HL-60 (cell line): ENCODE measurements around the gene NTRK2.

ENCODE experiments used
- GABPA ChIP-seq: IDR thresholded peaks from 2 replicates; pipeline ENCODE4 v1.6.1; 2012; ENCODE audit warnings: low read depth
- POLR2AphosphoS5 ChIP-seq: IDR thresholded peaks from 2 replicates; pipeline ENCODE4 v1.6.1; 2012; ENCODE audit warnings: low read depth
- SPI1 ChIP-seq: IDR thresholded peaks from 2 replicates; pipeline ENCODE4 v1.6.1; 2012; ENCODE audit warnings: low read depth, mild to moderate bottlenecking, borderline replicate concordance
- TF ChIP-seq, protein P1 (sequence below): IDR thresholded peaks from one replicate; pipeline ENCODE4 v1.5.1; 2011; ENCODE audit warnings: low read length, control low read depth, inconsistent platforms; ENCODE audit not compliant: insufficient read depth
- TF ChIP-seq, protein P2 (sequence below): IDR thresholded peaks from 2 replicates; pipeline ENCODE4 v1.6.1; 2012; ENCODE audit warnings: low read depth; ENCODE audit not compliant: insufficient replicate concordance

- TF ChIP-seq, protein P1, sequence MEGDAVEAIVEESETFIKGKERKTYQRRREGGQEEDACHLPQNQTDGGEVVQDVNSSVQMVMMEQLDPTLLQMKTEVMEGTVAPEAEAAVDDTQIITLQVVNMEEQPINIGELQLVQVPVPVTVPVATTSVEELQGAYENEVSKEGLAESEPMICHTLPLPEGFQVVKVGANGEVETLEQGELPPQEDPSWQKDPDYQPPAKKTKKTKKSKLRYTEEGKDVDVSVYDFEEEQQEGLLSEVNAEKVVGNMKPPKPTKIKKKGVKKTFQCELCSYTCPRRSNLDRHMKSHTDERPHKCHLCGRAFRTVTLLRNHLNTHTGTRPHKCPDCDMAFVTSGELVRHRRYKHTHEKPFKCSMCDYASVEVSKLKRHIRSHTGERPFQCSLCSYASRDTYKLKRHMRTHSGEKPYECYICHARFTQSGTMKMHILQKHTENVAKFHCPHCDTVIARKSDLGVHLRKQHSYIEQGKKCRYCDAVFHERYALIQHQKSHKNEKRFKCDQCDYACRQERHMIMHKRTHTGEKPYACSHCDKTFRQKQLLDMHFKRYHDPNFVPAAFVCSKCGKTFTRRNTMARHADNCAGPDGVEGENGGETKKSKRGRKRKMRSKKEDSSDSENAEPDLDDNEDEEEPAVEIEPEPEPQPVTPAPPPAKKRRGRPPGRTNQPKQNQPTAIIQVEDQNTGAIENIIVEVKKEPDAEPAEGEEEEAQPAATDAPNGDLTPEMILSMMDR = no peak
- TF ChIP-seq GABPA (no peak), POLR2AphosphoS5 (no peak), SPI1 (no peak)
- TF ChIP-seq, protein P2, sequence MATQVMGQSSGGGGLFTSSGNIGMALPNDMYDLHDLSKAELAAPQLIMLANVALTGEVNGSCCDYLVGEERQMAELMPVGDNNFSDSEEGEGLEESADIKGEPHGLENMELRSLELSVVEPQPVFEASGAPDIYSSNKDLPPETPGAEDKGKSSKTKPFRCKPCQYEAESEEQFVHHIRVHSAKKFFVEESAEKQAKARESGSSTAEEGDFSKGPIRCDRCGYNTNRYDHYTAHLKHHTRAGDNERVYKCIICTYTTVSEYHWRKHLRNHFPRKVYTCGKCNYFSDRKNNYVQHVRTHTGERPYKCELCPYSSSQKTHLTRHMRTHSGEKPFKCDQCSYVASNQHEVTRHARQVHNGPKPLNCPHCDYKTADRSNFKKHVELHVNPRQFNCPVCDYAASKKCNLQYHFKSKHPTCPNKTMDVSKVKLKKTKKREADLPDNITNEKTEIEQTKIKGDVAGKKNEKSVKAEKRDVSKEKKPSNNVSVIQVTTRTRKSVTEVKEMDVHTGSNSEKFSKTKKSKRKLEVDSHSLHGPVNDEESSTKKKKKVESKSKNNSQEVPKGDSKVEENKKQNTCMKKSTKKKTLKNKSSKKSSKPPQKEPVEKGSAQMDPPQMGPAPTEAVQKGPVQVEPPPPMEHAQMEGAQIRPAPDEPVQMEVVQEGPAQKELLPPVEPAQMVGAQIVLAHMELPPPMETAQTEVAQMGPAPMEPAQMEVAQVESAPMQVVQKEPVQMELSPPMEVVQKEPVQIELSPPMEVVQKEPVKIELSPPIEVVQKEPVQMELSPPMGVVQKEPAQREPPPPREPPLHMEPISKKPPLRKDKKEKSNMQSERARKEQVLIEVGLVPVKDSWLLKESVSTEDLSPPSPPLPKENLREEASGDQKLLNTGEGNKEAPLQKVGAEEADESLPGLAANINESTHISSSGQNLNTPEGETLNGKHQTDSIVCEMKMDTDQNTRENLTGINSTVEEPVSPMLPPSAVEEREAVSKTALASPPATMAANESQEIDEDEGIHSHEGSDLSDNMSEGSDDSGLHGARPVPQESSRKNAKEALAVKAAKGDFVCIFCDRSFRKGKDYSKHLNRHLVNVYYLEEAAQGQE = no peak
These were observed 188.8 kb downstream of the NTRK2 start for GRCh38 chr9:84858364-84858763.
